Thymus (tissue), 14 donors: ENCODE data around the gene GIMAP5. TPM values are rescaled to one million over a fixed set of nuclear protein-coding genes. Genes with fewer than 3 reads are reported as not detected.

Source experiments
- DNase-seq, 9 donors: peaks; one replicate each; pipeline ENCODE4 v3.0.0-alpha.2; 2013; ENCODE audit warnings: low spot score in 9 of 9, low read depth in 6 of 9, missing footprints in 1 of 9
- H3K27ac ChIP-seq, 2 donors: one replicate each; pipeline ENCODE4 v1.5.1; 2013; ENCODE audit warnings: control low read depth in 1 of 2, low read depth in 1 of 2, low read length in 1 of 2, mild to moderate bottlenecking in 1 of 2, moderate library complexity in 1 of 2
- H3K27me3 ChIP-seq, 2 donors: one replicate each; pipeline ENCODE4 v1.5.1; 2013; ENCODE audit warnings: low read length in 1 of 2; ENCODE audit not compliant: control insufficient read depth in 2 of 2, insufficient read depth in 1 of 2
- H3K36me3 ChIP-seq, 2 donors: one replicate each; pipeline ENCODE4 v1.5.1; 2013; ENCODE audit warnings: low read length in 1 of 2, mild to moderate bottlenecking in 1 of 2, moderate library complexity in 1 of 2; ENCODE audit not compliant: control insufficient read depth in 2 of 2, insufficient read depth in 2 of 2
- H3K4me1 ChIP-seq, 2 donors: one replicate each; pipeline ENCODE4 v1.5.1; 2013; ENCODE audit warnings: low read length in 2 of 2; ENCODE audit not compliant: control insufficient read depth in 2 of 2, insufficient read depth in 2 of 2
- H3K4me3 ChIP-seq, 2 donors: one replicate each; pipeline ENCODE4 v1.5.1; 2013; ENCODE audit warnings: low read length in 2 of 2, control low read depth in 1 of 2, mild to moderate bottlenecking in 1 of 2
- H3K9me3 ChIP-seq, 2 donors: one replicate each; pipeline ENCODE4 v1.5.1; 2013; ENCODE audit warnings: low read length in 1 of 2, mild to moderate bottlenecking in 1 of 2; ENCODE audit not compliant: control insufficient read depth in 2 of 2, insufficient read depth in 1 of 2
- WGBS: extraction: QIAGEN DNeasy Blood & Tissue Kit; methylation state at CpG from one replicate; pipeline ENCODE4 v1.1.7; 2013; 5-methylcytosine and 5-hydroxymethylcytosine counted together
- long read RNA-seq, 10 donors: transcript quantifications; one replicate each; lab custom pipeline, GENCODE V29; 2026
- polyA plus RNA-seq: library from polyadenylated mRNA; stranded (reverse); fragments of 200-250 nt; gene quantifications from one replicate; pipeline ENCODE4 v1.2.3, GENCODE V29; 2013
- total RNA-seq: library from RNA; stranded (reverse); fragments of 120-200 nt; gene quantifications from one replicate; pipeline ENCODE4 v1.2.4, GENCODE V29; 2013
- donor health status: healthy.

Gene GIMAP5
- 39.3 TPM for total RNA-seq
- polyA plus RNA-seq, result 39.8 TPM
- long read RNA-seq, donor 1, partial matches to known transcripts, result 0 of 2 reads
- long read RNA-seq, donor 1, other reads (novel, unspliced or antisense), result 0 of 2 reads
- long read RNA-seq, donor 2, result 0 reads
- long read RNA-seq, donor 3, transcript GIMAP5-201 (3 exons, 2,291 nt), result major isoform, 23 of 23 reads
- long read RNA-seq, donor 3, partial matches to known transcripts, result 0 of 23 reads
- long read RNA-seq, donor 3, other reads (novel, unspliced or antisense), result 0 of 23 reads
- long read RNA-seq, donor 4, full-length matches to known transcripts, result 16 of 16 reads
- long read RNA-seq, donor 4, partial matches to known transcripts, result 0 of 16 reads
- long read RNA-seq, donor 4, other reads (novel, unspliced or antisense), result 0 of 16 reads
- long read RNA-seq, donor 5, full-length matches to known transcripts, result 41 of 41 reads
- long read RNA-seq, donor 5, partial matches to known transcripts, result 0 of 41 reads
- long read RNA-seq, donor 5, other reads (novel, unspliced or antisense), result 0 of 41 reads
- long read RNA-seq, donor 6, full-length matches to known transcripts, result 17 of 17 reads
- long read RNA-seq, donor 6, partial matches to known transcripts, result 0 of 17 reads
- long read RNA-seq, donor 6, other reads (novel, unspliced or antisense), result 0 of 17 reads
- long read RNA-seq, donor 7, full-length matches to known transcripts, result 21 of 21 reads
- long read RNA-seq, donor 7, partial matches to known transcripts, result 0 of 21 reads
- long read RNA-seq, donor 7, other reads (novel, unspliced or antisense), result 0 of 21 reads
- long read RNA-seq, donor 8, full-length matches to known transcripts, result 6 of 6 reads
- long read RNA-seq, donor 8, partial matches to known transcripts, result 0 of 6 reads
- long read RNA-seq, donor 8, other reads (novel, unspliced or antisense), result 0 of 6 reads
- long read RNA-seq, donor 9, transcript GIMAP5-201 (3 exons, 2,291 nt), result major isoform, 6 of 6 reads
- long read RNA-seq, donor 9, partial matches to known transcripts, result 0 of 6 reads
- long read RNA-seq, donor 9, other reads (novel, unspliced or antisense), result 0 of 6 reads
- long read RNA-seq, donor 10, full-length matches to known transcripts, result 14 of 14 reads
- long read RNA-seq, donor 10, partial matches to known transcripts, result 0 of 14 reads
- long read RNA-seq, donor 10, other reads (novel, unspliced or antisense), result 0 of 14 reads

GRCh38 chr7:150737265-150738055 lies at the start of gene GIMAP5:
Gene GIMAP5, plus strand, starts transcription at chr7:150737418. Its CDS starts 3,467 bp downstream, at chr7:150740885.
- Histone ChIP-seq H3K27ac (peak within 1 kb of the TSS in 1 of 2 donors; percentile 71), H3K4me3 (peak within 1 kb of the TSS; percentile 38 to 45), H3K36me3 (peaks cover 0 to 15% of the 10 kb centered on the region in 2 donors), H3K4me1 (peaks cover 13 to 44% of the 10 kb centered on the region in 2 donors), H3K27me3 (no peaks in the 10 kb centered on the region), H3K9me3 (no peaks in the 10 kb centered on the region)
- 14% methylated on average over 14 of the region's 14 CpGs for WGBS
- peak in 2 of 9 donors; percentile 50 to 69 for DNase-seq

DNA sequence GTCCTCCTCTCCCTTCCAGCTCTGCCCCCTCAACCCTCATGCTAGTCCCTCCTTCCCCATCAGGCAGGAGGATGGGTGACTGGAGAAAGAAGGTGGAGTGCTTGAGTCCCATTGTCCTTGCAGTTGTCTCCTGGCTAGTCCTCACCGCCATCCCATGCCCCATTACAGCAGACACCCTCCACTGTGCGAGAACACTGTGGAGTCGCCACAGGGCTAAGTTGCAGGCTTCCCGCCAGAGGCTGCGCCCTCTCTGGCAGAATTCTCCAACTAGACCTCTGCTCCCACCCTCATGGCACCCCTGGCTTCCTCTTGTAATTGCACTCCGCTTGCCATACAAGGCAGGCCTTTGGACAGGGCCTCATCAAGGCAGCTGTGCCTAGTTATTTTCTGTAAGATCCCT lies 48.6 kb upstream of the GIMAP5 start:
- no peaks in the 10 kb centered on the region for H3K27me3 ChIP-seq
- WGBS, result 96% methylated on average over 6 of the region's 6 CpGs
- no peak overlapping the region for H3K27ac ChIP-seq
- H3K4me1 ChIP-seq, result peaks cover 12 to 24% of the 10 kb centered on the region in 2 donors
- no peak overlapping the region for H3K4me3 ChIP-seq
- H3K36me3 ChIP-seq, result peaks cover 8 to 44% of the 10 kb centered on the region in 2 donors
- no peak for DNase-seq
- peaks cover 0 to 22% of the 10 kb centered on the region in 2 donors for H3K9me3 ChIP-seq

GRCh38 chr7:150695654-150696053 lies 41.6 kb upstream of the GIMAP5 start:
- Histone ChIP-seq H3K4me1 (no peaks in the 10 kb centered on the region), H3K9me3 (peaks cover 0 to 17% of the 10 kb centered on the region in 2 donors), H3K4me3 (no peak overlapping the region), H3K36me3 (peaks cover 3 to 18% of the 10 kb centered on the region in 2 donors), H3K27ac (no peak overlapping the region), H3K27me3 (no peaks in the 10 kb centered on the region)
- DNase-seq, result no peak
- WGBS, result 69% methylated on average over 2 of the region's 2 CpGs

DNA sequence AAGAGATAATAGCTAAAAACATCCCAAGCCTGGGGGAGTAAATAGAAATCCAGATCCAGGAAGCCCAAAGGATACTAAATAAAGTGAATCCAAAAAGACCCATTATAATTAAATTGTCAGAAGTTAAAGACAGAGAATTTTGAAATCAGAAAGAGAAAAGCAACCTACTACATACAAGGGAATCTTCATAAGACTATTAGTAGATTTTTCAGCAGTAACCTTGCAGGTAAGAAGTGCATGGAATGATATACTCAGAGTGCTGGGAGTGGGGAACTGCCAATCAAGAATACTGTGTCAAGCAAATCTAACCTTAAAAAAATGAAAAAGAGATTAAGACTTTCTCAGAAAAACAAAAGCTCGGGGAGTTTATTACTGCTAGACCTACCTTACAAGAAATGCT lies 34.0 kb upstream of the GIMAP5 start:
- H3K27me3 ChIP-seq, result no peaks in the 10 kb centered on the region
- no peak overlapping the region for H3K4me3 ChIP-seq
- no peak for DNase-seq
- H3K4me1 ChIP-seq, result no peaks in the 10 kb centered on the region
- WGBS, result 97% methylated on average over 1 of the region's 1 CpG
- H3K9me3 ChIP-seq, result peaks cover 0 to 4% of the 10 kb centered on the region in 2 donors
- H3K27ac ChIP-seq, result no peak overlapping the region
- H3K36me3 ChIP-seq, result no peaks in the 10 kb centered on the region

- peaks cover 3 to 16% of the 10 kb centered on the region in 2 donors for H3K36me3 ChIP-seq
- peak overlapping the region in 1 of 2 donors; percentile 73 for H3K27ac ChIP-seq
- no peaks in the 10 kb centered on the region for H3K27me3 ChIP-seq
- peaks cover 0 to 1% of the 10 kb centered on the region in 2 donors for H3K9me3 ChIP-seq
- H3K4me3 ChIP-seq, result no peak overlapping the region
- no peak for DNase-seq
- 84% methylated on average over 4 of the region's 4 CpGs for WGBS
- H3K4me1 ChIP-seq, result peaks cover 3 to 28% of the 10 kb centered on the region in 2 donors
Measured at GRCh38 chr7:150715293-150715692, 21.9 kb upstream of the GIMAP5 start.

DNA sequence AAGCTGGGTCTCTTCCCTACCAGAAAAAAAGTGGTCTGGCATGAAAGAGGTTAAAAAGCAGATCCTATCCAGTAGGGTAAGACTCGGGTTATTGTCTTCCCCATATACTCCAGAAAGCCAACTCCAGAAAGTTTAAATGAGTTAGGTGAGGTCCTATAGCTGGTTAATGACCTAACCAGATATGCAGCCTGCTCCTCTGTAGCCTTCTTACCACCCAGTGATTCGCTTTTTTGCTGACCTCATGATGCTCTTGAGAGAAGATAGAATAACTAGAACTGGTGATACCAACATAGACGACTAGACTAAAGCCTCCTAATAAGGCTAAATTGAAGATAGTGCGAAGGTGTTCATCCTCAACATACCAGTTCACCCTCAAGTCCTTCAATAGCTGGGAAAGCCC lies 21.5 kb upstream of the GIMAP5 start:
- no peak for DNase-seq
- H3K36me3 ChIP-seq, result peaks cover 3 to 20% of the 10 kb centered on the region in 2 donors
- H3K9me3 ChIP-seq, result peaks cover 0 to 6% of the 10 kb centered on the region in 2 donors
- H3K27me3 ChIP-seq, result no peaks in the 10 kb centered on the region
- H3K4me1 ChIP-seq, result peaks cover 3 to 28% of the 10 kb centered on the region in 2 donors
- H3K4me3 ChIP-seq, result no peak overlapping the region
- H3K27ac ChIP-seq, result peak overlapping the region; percentile 73
- WGBS, result 76% methylated on average over 4 of the region's 4 CpGs

DNA sequence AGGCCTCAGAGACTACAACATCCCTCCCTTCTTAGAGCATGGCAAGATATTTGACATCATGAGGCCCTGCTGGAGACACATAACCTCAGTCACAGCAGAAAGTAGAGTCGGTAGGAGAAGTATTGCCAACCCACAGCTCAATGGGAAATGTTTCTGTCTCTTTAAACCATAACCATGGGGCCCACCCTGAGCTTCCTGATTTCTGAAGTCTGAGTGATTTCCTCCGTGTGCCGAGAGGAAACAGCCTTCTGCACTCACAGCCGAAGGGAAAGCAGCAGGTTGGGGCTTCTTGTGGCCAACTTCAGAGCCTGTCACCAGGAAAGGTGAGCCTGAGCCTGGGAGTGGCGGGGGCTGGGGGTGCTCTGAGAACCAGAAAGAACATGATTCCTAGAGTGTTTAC lies 20.9 kb upstream of the GIMAP5 start, which contains the start of gene GIMAP1:
TSS of gene GIMAP1 (plus strand) at position 246 of the 400 bp plus-strand sequence. CDS start 2,435 bp downstream, outside the sequence.
- 3% methylated on average over 5 of the region's 5 CpGs for WGBS
- DNase-seq, result peak in 7 of 9 donors; percentile 55 to 88 (median 66)
- peaks cover 3 to 28% of the 10 kb centered on the region in 2 donors for H3K4me1 ChIP-seq

DNA sequence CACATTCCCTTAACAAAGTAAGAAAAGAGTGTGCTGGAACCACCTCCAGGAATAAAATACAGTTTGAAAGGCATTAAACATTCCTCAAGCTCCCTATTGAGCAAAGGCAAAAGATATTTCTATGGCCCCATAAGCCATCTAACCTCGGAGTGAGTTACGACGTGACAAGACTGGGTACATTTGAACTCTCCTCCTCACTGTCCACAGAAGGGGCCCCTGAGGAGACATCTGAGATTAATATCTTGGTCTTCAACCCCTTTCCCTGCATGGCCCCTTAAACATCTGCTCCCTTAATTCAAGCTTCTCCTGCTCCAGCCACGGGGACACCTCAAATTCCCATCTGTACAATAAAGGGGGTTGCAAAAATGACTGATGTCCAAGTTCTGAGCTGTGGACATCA lies 20.3 kb upstream of the GIMAP5 start:
- Histone ChIP-seq H3K4me3 (peak overlapping the region; percentile 51 to 62), H3K36me3 (peaks cover 3 to 27% of the 10 kb centered on the region in 2 donors), H3K9me3 (peaks cover 0 to 7% of the 10 kb centered on the region in 2 donors), H3K27me3 (no peaks in the 10 kb centered on the region), H3K4me1 (peaks cover 3 to 28% of the 10 kb centered on the region in 2 donors), H3K27ac (peak overlapping the region; percentile 71 to 78)
- no peak for DNase-seq
- 8% methylated on average over 4 of the region's 4 CpGs for WGBS

More for the DNA sequence above, 20.9 kb upstream of the GIMAP5 start, which contains the start of gene GIMAP1:
- Histone ChIP-seq H3K4me3 (peak within 1 kb of the TSS; percentile 51 to 62), H3K9me3 (peaks cover 0 to 7% of the 10 kb centered on the region in 2 donors), H3K27ac (peak within 1 kb of the TSS; percentile 73 to 78), H3K36me3 (peaks cover 3 to 25% of the 10 kb centered on the region in 2 donors), H3K27me3 (no peaks in the 10 kb centered on the region)
